ENCODE results near the gene SUPT6H. TPM values are rescaled to one million over a fixed set of nuclear protein-coding genes. Genes with fewer than 3 reads are reported as not detected.

The SUPT6H gene
- total and polyA plus RNA-seq, 2 experiments from 2014 or later = 26.5 to 39.7 TPM

DNA sequence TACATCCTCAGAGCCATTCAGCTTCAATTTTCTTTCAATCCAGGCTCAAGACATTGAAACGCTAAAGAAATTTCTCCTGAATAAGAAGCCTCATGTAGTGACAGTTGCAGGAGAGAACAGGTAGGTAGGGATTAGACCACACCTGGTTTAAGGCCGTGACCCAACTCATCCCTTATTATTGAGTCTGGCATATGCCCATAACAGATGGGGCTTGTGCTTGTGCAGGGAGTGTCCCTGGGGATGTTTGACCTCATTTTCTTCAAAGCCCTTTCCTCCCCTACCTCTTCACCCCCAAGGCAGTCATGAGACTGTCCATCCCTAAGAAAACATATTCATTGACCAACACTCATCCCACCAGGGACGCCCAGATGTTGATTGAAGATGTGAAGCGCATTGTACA is 24.3 kb downstream of the SUPT6H start:
- Histone ChIP-seq H3K27me3 (replicated peaks; ENCODE audit: insufficient read depth) (no peaks in the 10 kb centered on the region), H3K4me3 (no peak overlapping the region), H4K20me1 (ENCODE audit: insufficient read depth) (0 out of 2 replicates have a peak, but pooled peaks cover 4% of the 10 kb centered on the region), H3K9me3 (ENCODE audit: low read depth) (no peaks in the 10 kb centered on the region), H3K4me1 (ENCODE audit: insufficient read depth) (no peaks in the 10 kb centered on the region), H3K9me2 (ENCODE audit: insufficient read depth) (no peaks in the 10 kb centered on the region), H3K36me3 (ENCODE audit: low read depth) (peaks cover 85% of the 10 kb centered on the region), H3K4me2 (ENCODE audit: unreplicated experiment) (no peak overlapping the region), H3K9ac (no peak overlapping the region), H3K79me2 (ENCODE audit: insufficient read depth) (no peaks in the 10 kb centered on the region), H3K27ac (no peak overlapping the region), H3F3A (ENCODE audit: insufficient read depth) (no peaks in the 10 kb centered on the region), H2AFZ (no peak overlapping the region)
- TF ChIP-seq EZH2phosphoT487 (IDR thresholded peaks at IDR 0.05; ENCODE audit: insufficient read depth, low read depth) (no peak), EZH2 (IDR thresholded peaks at IDR 0.05; ENCODE audit: insufficient read depth, poor library complexity, severe bottlenecking) (no peak)
- WGBS, 2 experiments (ENCODE audit: low coverage in 1 of 2, low lambda C conversion rate in 2 of 2, missing lambda C conversion rate in 2 of 2) = 86 to 90% methylated on average over 4 of the region's 4 CpGs
- no peak for DNase-seq
- in situ Hi-C loops (cut with MboI) = no loop called here

- no peaks in the 10 kb centered on the region for H3K9me3 ChIP-seq (ENCODE audit: low read depth)
- no peaks in the 10 kb centered on the region for H3K4me1 ChIP-seq (ENCODE audit: insufficient read depth)
- WGBS, 2 experiments (ENCODE audit: low coverage in 1 of 2, low lambda C conversion rate in 2 of 2, missing lambda C conversion rate in 2 of 2) = 97 to 98% methylated on average over 4 of the region's 4 CpGs
- H3K4me2 ChIP-seq (ENCODE audit: unreplicated experiment) = no peak overlapping the region
- no peak overlapping the region for H3K27ac ChIP-seq
- in situ Hi-C loops (cut with MboI) = no loop called here
- no peak overlapping the region for H3K9ac ChIP-seq
- no peak overlapping the region for H2AFZ ChIP-seq
- H4K20me1 ChIP-seq (ENCODE audit: insufficient read depth) = 0 out of 2 replicates have a peak, but pooled peaks cover 4% of the 10 kb centered on the region
- TF ChIP-seq EZH2phosphoT487 (IDR thresholded peaks at IDR 0.05; ENCODE audit: insufficient read depth, low read depth) (no peak), EZH2 (IDR thresholded peaks at IDR 0.05; ENCODE audit: insufficient read depth, poor library complexity, severe bottlenecking) (no peak)
- H3K36me3 ChIP-seq (ENCODE audit: low read depth) = peaks cover 70% of the 10 kb centered on the region
- no peak overlapping the region for H3K4me3 ChIP-seq
- no peaks in the 10 kb centered on the region for H3K27me3 ChIP-seq (replicated peaks; ENCODE audit: insufficient read depth)
- H3K79me2 ChIP-seq (ENCODE audit: insufficient read depth) = no peaks in the 10 kb centered on the region
- no peaks in the 10 kb centered on the region for H3K9me2 ChIP-seq (ENCODE audit: insufficient read depth)
- no peak for DNase-seq
- H3F3A ChIP-seq (ENCODE audit: insufficient read depth) = no peaks in the 10 kb centered on the region
Observed at GRCh38 chr17:28688481-28688880, 26.5 kb downstream of the SUPT6H start.

DNA sequence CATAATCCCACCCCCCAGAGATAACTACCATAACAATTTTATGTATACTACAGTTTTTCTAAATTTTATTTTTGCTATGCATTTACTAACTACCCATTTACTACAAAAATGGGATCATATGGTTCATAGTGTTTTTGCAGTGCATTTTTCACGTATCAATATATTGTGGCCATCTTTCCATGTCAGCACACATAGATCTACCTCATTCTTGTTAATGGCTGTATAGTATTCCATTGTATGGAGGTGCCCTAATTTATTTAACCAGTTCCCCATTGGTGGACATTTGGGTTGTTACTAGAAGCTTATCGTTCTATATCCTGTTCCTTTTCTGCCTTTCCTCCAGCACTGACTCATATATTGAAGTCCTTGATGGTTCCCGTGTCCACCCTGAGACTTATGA is 27.0 kb downstream of the SUPT6H start:
- 0 out of 2 replicates have a peak, but pooled peaks cover 4% of the 10 kb centered on the region for H4K20me1 ChIP-seq (ENCODE audit: insufficient read depth)
- peaks cover 72% of the 10 kb centered on the region for H3K36me3 ChIP-seq (ENCODE audit: low read depth)
- 95 to 100% methylated on average over 3 of the region's 3 CpGs for WGBS, 2 experiments (ENCODE audit: low coverage in 1 of 2, low lambda C conversion rate in 2 of 2, missing lambda C conversion rate in 2 of 2)
- H3K9ac ChIP-seq = no peak overlapping the region
- H3K9me2 ChIP-seq (ENCODE audit: insufficient read depth) = no peaks in the 10 kb centered on the region
- H3K4me3 ChIP-seq = no peak overlapping the region
- no peaks in the 10 kb centered on the region for H3K9me3 ChIP-seq (ENCODE audit: low read depth)
- in situ Hi-C loops (cut with MboI) = no loop called here
- H3K79me2 ChIP-seq (ENCODE audit: insufficient read depth) = no peaks in the 10 kb centered on the region
- H3K4me2 ChIP-seq (ENCODE audit: unreplicated experiment) = no peak overlapping the region
- H3K27me3 ChIP-seq (replicated peaks; ENCODE audit: insufficient read depth) = no peaks in the 10 kb centered on the region
- no peaks in the 10 kb centered on the region for H3K4me1 ChIP-seq (ENCODE audit: insufficient read depth)
- no peak overlapping the region for H2AFZ ChIP-seq
- no peak overlapping the region for H3K27ac ChIP-seq
- no peaks in the 10 kb centered on the region for H3F3A ChIP-seq (ENCODE audit: insufficient read depth)
- DNase-seq = no peak
- TF ChIP-seq EZH2 (IDR thresholded peaks at IDR 0.05; ENCODE audit: insufficient read depth, poor library complexity, severe bottlenecking) = no peak
- TF ChIP-seq EZH2phosphoT487 (IDR thresholded peaks at IDR 0.05; ENCODE audit: insufficient read depth, low read depth) = no peak

- TF ChIP-seq EZH2phosphoT487 (IDR thresholded peaks at IDR 0.05; ENCODE audit: insufficient read depth, low read depth) = no peak
- TF ChIP-seq EZH2 (IDR thresholded peaks at IDR 0.05; ENCODE audit: insufficient read depth, poor library complexity, severe bottlenecking) = no peak
- Histone ChIP-seq H2AFZ (no peak overlapping the region), H3K4me3 (no peak overlapping the region), H3K36me3 (ENCODE audit: low read depth) (peaks cover 60% of the 10 kb centered on the region), H3K4me2 (ENCODE audit: unreplicated experiment) (no peak overlapping the region), H4K20me1 (ENCODE audit: insufficient read depth) (no peaks in the 10 kb centered on the region), H3K9ac (no peak overlapping the region), H3K27ac (no peak overlapping the region), H3K27me3 (replicated peaks; ENCODE audit: insufficient read depth) (no peaks in the 10 kb centered on the region), H3K9me3 (ENCODE audit: low read depth) (no peaks in the 10 kb centered on the region), H3K4me1 (ENCODE audit: insufficient read depth) (no peaks in the 10 kb centered on the region), H3F3A (ENCODE audit: insufficient read depth) (no peaks in the 10 kb centered on the region), H3K79me2 (ENCODE audit: insufficient read depth) (no peaks in the 10 kb centered on the region), H3K9me2 (ENCODE audit: insufficient read depth) (no peaks in the 10 kb centered on the region)
- WGBS, 2 experiments (ENCODE audit: low coverage in 1 of 2, low lambda C conversion rate in 2 of 2, missing lambda C conversion rate in 2 of 2) = 100% methylated on average over 1 of the region's 1 CpG
- in situ Hi-C loops (cut with MboI) = no loop called here
- no peak for DNase-seq
Observed at GRCh38 chr17:28693869-28694268, 31.9 kb downstream of the SUPT6H start.
